ENCODE measurements around the gene PADI3.

- TF ChIP-seq, protein P1, sequence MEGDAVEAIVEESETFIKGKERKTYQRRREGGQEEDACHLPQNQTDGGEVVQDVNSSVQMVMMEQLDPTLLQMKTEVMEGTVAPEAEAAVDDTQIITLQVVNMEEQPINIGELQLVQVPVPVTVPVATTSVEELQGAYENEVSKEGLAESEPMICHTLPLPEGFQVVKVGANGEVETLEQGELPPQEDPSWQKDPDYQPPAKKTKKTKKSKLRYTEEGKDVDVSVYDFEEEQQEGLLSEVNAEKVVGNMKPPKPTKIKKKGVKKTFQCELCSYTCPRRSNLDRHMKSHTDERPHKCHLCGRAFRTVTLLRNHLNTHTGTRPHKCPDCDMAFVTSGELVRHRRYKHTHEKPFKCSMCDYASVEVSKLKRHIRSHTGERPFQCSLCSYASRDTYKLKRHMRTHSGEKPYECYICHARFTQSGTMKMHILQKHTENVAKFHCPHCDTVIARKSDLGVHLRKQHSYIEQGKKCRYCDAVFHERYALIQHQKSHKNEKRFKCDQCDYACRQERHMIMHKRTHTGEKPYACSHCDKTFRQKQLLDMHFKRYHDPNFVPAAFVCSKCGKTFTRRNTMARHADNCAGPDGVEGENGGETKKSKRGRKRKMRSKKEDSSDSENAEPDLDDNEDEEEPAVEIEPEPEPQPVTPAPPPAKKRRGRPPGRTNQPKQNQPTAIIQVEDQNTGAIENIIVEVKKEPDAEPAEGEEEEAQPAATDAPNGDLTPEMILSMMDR (IDR thresholded peaks at IDR 0.05), result no peak
- no peak for TF ChIP-seq POLR2A (IDR thresholded peaks at IDR 0.05)
Observed at GRCh38 chr1:17292299-17293160, 43.6 kb downstream of the PADI3 start.
